GM12874 (cell line): ENCODE results near the gene RGL1.

Experiments
- TF ChIP-seq, protein P1 (sequence below): IDR thresholded peaks from 2 replicates; pipeline ENCODE4 v1.5.1; 2011; ENCODE audit warnings: low read depth, mild to moderate bottlenecking, control low read depth, low read length, moderate library complexity; ENCODE audit not compliant: insufficient read depth

Gene RGL1

DNA sequence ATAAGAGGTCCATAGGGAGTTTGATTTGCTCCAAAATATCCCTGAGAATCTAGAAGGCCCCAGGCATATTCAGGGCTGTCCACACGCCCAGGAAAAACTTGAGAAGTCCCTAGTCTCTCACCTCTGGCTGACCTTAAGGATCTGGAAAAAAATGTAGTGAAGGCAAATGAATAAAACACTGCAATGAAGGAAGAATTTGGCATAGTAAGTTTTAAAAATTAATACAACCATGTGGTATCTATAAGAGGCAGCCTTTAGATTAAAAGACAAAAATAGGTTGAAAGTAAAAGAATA is 141.3 kb downstream of the RGL1 start:
- TF ChIP-seq, protein P1, sequence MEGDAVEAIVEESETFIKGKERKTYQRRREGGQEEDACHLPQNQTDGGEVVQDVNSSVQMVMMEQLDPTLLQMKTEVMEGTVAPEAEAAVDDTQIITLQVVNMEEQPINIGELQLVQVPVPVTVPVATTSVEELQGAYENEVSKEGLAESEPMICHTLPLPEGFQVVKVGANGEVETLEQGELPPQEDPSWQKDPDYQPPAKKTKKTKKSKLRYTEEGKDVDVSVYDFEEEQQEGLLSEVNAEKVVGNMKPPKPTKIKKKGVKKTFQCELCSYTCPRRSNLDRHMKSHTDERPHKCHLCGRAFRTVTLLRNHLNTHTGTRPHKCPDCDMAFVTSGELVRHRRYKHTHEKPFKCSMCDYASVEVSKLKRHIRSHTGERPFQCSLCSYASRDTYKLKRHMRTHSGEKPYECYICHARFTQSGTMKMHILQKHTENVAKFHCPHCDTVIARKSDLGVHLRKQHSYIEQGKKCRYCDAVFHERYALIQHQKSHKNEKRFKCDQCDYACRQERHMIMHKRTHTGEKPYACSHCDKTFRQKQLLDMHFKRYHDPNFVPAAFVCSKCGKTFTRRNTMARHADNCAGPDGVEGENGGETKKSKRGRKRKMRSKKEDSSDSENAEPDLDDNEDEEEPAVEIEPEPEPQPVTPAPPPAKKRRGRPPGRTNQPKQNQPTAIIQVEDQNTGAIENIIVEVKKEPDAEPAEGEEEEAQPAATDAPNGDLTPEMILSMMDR: no peak

DNA sequence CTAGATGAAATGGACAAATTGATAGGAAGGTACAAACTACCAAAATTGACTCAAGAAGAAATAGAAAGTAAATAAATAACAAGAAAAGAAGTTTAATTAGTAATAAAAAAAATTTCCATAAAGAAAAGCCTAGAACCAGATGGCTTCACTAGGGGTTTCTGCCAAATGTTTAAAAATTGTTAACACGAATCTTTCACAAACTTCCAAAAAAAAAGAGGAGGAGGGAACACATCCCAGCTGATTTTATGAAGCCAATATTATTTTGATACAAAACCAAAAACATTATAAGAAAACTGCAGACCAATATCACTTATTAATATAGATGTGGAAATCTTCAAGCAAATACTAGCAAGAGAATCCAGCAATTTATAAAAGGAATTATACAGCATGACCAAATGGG is 143.1 kb downstream of the RGL1 start:
- TF ChIP-seq, protein P1: no peak

GRCh38 chr1:183952101-183952500 is 147.2 kb downstream of the RGL1 start:
- TF ChIP-seq, protein P1: no peak

- TF ChIP-seq, protein P1: no peak
Measured at GRCh38 chr1:183953031-183953430, 148.1 kb downstream of the RGL1 start.

- TF ChIP-seq, protein P1: no peak
Measured at GRCh38 chr1:183954496-183954895, 149.6 kb downstream of the RGL1 start.

- TF ChIP-seq, protein P1: peak; percentile 21; the same call in 1 of the 2 replicates
Measured at GRCh38 chr1:183956559-183957188, 151.8 kb downstream of the RGL1 start.

DNA sequence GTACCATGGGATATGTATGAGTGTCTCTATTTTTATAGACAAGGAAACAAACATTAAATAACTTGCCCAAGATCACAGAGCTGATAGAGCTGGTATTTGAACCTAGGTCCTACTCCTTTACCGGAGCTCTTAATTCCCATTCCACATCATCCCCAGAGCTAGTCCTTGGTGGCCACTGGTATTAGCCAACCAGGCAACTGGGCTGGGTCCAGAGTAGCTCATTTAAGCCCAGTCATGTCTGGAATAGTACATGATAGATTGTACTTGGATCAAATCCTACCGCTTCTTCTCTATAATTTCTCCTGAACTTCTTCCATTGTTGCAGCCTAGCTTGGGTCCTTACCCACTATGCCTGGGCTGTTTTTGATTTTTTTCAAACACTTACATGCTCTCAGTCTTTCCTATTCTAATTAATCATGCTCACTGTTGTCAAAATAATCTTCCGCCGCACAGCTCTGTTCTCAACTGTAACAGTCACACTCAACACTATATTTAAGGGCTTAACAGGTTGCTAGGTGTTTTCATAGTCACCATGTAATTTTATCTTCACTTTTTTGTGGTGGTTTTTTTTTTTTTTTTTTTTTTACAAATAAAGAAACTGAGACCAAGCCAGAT is 152.4 kb downstream of the RGL1 start:
- TF ChIP-seq, protein P1: no peak

DNA sequence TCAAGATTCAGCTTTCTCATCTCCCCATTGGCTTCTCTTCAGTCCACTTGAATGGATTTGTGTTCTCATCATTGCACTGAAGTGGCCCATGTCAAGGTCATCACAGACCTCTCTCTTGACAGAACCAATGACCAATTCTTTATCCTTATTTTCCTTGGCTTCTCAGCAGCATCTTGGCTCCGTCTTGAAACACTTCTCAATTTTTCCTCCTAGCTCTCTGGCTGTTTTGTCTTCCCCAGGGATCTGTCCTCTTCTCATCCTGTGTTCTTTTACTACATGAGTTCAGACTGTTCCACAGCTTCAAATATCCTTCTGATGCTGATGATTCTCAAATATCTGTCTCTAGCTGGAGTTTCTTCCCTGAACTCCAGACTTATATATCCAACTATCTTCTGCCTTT is 154.0 kb downstream of the RGL1 start:
- TF ChIP-seq, protein P1: no peak
